HG03457 (cell line): ENCODE data around the gene FRS2.

ENCODE experiments used
- ATAC-seq: cut with Tn5 transposase; IDR thresholded peaks from one replicate; pipeline ENCODE4 v1.9.1; 2021; ENCODE audit warnings: moderate number of reproducible peaks; ENCODE audit not compliant: unreplicated experiment

Gene FRS2

DNA sequence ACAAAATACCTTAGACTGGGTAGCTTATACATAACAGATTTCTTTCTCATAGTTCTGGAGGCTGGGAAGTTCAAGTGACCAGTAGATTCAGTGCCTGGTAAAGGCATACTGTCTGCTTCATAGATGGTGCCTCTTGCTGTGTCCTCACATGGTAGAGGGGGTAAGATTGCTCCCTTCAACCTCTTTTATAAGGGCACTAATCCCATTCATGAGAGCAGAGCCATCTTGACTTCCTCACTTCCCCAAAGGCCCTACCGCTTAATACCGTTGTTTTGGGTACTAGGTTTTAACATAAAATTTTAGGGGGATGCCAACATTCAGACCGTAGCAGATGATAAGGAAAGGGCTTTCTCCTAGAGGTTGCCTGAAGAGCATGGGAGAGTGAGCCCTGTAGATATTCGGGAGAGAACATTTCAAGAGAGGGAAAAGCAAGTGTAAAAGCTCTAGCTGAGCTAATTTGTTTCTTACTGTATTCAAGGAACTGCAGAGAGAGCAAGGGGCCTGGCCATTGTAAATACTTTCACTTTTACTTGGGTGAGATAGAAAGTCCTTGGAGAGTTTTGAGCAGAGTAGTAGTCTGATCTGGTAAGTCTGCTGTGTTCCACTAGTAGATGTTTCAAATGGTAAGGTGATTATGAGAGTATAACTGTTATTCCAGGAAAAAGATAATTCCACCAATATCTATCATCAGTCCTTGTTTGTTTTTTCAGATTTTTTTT, 27.3 kb downstream of the FRS2 start:
- peak; percentile 87 for ATAC-seq

DNA sequence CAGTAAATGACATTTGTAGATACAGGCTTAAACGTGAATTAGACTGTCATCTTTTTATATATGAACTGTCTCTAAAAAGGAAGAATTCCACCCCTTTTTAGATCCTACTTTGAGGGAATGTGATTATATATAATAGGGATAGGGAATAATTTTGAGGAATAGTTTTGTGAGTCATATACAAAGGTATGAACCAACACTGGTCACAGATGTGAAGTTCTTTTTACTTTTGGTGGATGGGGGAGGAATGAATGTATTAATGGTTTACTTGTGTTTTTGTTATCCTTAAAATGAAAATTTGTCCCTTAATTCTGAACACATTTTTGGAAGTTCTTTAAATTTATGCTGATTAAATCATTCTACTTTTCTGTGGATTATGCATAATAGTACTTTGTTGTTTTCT, 30.4 kb downstream of the FRS2 start:
- no peak for ATAC-seq

DNA sequence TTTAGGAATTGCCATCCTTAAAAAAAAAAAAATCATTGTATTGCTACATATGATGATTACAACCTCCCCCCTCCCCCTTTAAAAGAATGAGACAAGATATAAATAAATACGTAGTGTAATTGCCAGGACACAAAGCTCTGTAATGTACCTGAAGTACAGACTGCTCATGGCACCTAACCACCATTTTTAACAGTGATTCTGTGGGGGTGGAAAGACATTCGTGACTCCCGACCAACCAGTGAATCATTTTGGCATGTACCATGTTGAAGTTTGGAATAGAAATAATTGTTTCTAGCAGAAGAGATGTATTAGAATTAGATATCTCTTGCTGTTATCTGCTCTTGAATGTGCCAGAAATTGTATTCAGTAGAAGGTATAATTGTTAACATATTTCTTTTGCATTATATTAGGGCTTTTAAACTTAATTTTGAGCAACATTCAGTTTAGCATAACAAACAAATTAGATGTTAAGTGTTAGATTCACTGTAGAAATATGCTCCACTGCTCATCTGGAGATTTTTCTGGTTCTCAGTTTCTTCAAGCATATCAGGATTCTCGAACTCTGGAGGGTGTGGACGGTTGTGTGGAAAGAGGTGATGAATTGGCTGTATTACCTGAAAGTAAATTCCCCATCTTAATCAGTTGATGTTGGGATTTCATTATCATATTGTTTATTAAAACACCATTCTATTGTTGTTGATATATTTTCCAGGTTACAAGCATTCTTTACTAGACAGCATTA, 31.1 kb downstream of the FRS2 start:
- no peak for ATAC-seq

DNA sequence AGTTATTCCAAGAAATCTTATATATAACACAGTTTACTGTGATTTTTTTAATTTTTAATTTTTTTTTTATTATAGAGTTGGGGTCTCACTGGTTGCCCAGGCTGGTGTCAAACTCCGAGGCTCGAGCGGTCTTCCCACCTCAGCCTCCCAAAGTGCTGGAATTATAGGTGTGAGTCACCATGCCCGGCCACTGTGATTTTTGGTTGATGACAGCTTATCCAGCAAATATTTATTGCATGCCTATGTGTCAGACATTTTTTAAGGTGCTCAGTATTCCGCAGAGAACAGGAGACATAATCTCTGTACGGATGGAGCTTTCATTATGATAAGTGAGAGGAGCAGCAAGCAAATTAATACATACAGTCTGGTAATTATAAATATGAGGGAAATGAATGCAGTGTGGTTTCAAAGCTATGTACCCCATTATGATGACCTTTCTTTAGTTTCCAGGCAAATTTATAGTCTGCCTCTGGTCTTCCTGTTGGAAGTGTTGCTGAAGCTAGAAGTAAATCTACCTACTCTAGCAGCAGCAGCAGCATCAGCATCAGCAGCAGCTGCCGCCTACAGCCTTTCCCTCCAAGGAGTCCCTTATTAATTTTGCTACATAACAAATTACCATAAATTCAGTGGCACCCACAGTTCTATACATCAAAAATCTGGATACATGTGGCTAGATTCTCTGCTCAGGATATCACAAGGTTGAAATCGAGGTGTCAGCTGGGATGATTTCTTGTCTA, 32.3 kb downstream of the FRS2 start:
- ATAC-seq: no peak

DNA sequence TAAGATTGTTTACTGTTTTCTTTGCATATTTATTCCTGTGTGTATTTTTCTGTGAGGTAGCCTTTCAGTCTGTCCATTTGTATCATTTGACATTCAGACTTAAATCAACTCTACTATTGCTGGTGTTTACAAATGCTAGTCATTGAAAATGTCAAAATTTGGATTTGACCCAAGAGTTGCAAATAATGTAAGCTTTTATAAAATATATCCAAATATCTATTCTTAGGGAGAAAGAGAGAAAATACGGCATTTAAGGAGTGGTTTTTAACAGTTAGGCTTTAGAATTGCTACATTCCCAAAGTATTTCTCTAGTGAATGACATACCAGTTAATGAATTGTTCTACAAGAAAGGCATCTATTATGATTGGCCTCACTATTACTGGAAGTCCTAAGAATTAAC, 37.9 kb downstream of the FRS2 start:
- ATAC-seq: no peak

DNA sequence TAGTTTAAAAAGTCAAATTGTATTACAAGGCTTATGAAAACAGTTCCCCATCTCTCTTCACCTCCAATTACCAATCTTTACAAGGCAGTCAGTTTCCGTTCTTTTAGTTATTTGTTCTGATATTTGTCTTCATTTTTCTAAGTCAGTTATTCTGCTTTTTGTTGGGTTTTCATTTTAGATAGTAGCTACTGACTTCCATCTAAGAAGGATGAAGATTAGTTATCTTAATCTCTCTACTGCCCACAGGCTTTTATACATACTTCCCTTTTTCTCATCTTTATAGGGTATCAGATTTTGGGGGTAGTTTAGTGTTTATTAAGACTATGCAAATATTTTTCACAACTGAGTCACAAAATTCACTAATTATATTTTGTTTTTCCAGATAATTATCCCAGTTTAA, 38.4 kb downstream of the FRS2 start:
- no peak for ATAC-seq

DNA sequence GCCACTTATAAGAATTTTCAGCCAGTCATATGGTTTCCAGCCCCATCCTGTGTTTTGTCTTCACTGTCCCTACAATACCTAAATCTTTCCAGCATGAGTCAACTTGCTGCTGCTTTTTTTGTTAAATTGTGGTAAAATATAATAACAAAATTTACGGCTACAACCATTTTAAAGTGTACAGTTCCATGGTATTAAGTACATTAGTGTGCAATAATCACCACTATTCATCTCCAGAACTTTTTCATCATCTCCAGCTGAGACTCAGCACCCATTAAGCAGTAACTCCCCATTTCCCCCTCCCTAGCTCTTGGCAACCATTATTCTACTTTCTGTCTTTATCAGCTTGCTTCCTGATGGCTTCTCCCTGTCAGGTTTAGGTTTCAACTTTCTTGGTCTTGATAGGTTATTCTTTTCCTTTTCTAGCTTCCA, 39.1 kb downstream of the FRS2 start:
- ATAC-seq: no peak

DNA sequence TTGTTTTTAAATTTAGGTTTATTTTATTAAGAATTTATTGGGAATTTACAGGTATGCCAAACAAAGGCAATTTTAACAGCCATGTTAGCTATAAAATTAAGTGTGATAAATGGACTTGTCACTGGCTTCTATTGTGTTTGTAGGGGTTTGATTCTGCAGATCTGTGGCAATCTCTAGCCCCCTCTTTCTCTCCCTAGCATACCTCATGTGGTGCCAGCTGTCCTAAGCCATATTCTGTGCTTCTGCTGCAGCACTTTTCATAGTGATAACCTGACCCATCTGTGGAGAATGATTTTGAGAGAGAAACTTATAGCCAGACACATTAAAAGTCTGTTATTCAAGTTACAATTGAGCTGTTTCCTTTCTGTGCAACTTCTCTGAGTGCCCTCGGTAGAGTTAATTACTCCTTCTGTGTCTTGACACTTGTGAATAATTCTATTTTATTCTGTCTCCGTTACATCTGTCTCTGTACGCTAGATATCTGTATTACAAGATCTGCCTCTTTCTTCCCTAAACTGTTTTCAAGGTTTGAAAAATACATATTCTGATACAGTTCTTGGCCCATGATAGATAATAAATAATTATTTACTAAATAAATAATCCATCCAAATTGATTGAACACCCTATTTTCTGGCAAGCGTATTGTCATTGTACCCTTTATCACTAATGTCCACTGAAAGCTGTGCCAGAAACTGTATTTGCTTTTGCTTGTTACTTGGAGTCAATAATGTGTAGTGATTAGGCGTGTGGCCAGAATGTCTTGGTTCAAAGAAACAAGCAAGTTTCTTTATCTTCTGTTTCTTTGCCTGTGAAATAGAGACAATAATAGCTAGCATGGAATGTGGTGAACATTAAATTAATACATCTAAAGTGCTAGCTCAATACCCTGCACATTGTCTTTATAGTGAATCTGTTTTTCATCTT, 40.0 kb downstream of the FRS2 start:
- no peak for ATAC-seq

DNA sequence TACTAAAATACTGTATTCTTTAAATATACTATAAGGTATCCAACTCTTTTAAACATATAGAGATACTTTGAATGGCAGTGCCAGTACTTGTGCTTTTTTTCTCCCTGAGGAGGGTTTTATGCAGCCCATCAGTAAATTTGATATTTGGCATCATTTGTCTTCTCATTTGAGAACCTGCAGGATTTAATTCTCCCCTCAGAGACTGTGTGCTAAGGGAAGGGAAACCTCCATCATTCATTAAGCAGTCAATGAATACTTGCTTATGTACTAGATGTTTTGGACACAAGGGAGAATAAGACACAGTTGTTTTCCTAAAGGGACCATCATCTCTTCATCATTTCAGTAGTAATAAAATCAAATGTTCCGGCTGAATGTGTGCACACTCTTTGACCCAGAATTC, 40.8 kb downstream of the FRS2 start:
- no peak for ATAC-seq

DNA sequence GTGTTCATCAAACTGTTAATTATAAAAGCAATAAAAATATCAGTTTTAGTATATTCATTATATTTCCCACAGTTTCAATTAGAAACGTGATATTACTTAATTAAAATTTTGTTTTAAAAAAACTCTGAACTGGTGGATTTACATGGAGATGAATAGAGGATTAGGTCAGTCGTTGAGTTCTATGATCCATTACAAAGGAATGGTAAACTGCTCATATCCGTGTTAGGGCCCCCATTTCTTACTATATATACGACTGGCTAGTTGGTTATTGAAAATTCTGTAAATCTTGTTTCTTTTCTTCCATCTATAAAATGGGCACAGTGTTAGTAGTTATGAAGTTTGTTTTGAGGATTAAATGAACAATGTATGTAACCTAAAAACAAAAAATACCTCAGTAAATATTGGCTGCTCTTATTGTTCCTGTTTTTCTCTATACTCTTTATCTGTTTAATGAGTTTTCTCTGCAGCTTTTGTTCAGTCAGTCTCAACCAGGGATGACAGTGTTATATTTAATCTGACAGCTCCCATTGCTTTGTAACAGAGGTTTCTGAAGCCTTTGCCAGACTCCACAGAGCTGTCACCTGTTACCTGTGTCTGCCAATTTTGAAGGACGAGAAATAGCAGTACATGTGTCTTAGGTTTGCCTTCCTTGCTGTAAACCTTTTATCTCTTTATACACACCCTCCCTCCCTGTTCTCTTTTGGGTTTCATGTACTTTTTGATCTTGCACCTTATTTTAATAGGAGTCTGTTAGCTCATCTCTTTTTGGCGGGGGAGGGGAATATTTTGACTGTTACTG, 41.5 kb downstream of the FRS2 start:
- ATAC-seq: no peak

DNA sequence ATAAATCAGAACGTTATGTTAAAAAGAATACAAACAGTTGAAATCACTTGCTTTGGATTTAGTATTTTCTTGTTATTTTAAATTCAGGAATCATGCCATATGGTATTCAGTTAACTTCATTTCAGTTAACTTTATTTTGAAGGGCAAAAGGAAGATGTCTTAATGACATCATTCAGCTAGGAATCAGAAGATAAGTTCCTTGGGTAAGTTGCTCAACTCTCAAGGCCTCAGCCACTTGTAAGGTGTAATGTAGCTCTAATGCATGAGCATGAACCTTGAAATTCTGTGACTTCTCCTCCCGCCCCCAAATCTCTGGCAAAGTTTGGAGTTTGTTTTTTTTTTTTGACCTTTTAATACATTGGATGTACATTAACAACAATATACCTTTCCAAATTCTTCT, 42.6 kb downstream of the FRS2 start:
- no peak for ATAC-seq

DNA sequence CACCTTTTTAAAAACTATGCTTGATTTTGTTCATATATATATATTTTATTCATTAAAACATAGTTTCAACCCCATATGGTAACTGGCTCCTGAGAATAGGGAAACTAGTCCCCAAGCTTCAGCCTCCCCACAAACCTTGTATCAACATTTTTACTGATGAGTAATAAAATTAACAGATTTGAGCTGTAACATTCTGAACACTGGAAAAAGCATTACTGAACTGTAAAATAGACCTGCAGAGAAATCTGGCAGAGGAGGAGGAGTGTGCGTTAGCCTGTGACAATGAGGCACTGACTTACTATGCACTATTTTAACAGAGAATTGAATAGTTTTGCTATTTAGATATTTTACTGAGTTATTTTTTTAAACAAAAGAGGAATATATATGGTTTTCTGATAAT, 43.1 kb downstream of the FRS2 start:
- ATAC-seq: no peak

DNA sequence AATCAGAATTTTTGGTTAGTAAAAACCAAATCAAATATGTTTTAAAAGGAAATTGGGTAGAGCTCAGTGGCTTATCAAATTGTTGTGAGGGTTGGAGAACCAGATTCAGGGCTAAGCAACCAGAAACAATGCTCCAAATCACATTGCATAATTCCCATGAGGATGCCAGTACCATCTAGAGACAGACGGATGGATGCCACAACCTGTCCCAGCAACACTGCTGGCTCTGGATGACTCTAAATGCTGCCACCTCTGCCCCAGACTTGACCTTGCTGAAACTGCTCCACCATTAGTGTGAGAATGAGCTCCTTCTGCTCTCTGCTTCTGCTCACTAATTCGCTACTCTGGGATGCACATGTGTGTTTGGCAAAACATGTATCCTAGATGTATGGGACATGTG, 43.9 kb downstream of the FRS2 start:
- ATAC-seq: no peak

DNA sequence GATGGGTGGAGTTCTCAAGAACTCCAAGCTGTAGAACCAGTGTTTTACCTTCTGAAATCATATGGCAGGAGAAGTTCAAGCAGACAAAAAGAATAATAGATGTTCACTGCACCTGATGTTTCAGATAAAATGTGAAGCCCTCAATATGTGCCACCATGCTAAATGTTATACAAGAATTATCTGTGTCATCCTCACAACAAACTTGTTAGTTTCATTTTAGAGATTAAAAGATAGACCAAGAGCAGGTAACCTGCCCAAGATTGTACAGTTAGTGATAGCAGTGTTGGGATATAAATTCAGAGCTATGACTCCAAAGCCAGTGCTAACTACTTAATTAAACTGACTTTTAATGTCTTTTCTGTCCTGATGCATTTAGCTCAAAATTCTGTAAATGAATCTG, 44.7 kb downstream of the FRS2 start:
- no peak for ATAC-seq

DNA sequence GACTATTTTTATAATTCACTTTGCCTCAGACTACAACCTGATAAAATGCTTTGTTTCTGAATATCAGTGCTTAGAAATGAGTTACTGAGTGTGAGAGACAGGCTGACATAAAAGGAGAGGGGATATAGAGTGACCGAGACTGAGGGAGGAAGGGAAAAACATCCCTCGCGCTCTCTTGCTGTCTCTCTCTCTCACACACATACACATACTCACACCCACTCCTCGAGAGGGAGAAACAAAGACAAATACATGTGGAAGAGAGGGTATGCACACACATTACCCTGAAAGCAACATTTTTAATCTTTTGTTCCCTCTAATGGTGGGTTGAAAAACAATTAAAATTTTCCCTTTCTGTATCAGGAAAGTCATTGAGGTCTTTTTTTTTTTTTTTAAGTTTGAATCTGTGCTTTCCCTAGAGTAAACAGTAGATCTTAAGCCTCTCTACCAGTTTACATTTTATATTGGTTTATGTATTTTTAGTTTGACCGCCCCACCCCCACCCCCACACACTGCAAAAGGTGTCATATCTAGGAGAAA, 45.3 kb downstream of the FRS2 start:
- no peak for ATAC-seq

DNA sequence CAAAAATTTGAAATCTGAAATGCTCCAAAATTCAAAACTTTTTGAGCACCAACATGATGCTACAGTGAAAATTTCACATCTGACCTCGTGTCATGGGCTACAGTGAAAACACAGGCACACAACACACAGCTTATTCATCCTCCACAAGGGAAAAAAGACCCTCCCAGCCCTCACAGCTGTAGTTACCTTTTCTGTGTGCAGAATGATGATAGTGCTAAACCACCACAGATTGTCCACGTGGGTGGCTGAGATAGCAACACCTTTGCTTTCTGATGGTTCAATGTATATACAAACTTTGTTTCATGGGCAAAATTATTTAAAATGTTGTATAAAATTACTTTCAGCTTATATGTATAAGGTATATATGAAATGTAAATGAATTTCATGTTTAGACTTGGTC, 46.8 kb downstream of the FRS2 start:
- no peak for ATAC-seq

DNA sequence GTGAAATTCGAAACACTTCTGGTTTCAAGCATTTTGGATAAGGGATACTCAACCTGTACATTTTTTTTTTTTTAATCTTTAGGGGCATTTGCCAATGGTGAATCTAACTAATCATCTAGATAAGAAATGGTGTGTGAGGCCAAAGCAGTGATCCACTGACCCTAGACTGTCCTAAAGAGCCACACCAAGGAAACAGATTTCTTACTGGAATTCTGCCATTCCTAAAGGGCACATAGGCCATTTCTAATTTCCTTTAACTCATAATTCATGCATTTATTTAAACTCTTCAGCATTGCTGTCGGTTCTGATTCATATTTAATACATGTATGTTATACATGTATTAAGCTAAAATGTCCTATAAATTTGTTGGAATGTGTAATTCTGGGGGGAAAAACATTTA, 47.2 kb downstream of the FRS2 start:
- no peak for ATAC-seq

DNA sequence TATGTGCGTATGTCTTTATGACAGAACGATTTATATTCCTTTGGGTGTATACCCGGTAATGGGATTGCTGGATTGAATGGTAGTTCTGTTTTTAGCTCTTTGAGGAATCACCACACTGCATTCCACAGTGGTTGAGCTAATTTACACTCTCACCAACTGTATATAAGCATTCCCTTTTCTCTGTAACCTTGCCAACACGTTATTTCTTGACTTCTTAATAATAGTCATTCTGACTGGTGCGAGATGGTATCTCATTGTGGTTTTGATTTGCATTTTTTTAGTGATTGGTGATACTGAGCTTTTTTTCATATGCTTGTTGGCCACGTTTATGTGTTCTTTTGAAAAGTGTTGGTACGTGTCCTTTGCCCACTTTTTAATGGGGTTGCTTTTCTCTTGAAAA, 49.7 kb downstream of the FRS2 start:
- no peak for ATAC-seq

DNA sequence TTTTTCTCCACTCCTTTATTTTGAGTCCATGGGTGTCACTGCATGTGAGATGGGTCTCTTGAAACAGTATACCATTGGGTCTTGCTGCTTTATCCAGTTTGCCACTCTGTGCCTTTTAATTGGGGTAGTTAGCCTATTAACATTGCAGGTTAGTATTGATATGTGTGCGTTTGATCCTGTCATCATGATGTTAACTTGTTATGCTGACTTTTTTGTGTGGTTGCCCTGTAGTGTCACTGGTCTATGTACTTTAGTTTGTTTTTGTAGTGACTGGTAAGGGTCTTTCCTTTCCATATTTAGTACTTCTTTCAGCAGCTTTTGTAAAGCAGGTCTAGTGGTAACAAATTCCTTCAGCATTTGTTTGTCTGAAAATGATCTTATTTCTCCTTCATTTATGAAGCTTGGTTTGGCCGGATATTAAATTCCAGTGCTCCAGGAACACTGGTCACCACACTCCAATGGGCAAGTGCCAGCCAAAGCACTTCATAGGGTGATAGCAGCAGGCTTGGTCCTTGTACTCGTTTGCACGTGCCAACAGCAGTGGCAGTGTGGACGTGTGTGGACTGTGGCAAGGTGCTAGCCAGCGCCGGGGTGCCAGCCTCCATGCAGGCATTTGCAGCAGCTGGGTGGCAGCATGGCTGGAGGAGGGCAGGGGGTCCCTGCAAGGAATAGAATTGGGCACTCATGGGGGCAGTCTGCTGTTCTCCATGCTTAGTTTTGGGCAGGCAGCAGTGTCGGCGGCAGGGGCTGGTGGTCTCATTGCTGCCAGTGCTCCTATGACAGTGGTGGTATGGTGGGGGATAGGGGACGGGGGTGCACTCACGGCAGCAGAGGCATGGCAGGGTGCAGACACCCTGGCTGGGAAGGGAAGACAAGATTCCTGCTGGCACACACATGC, 53.5 kb downstream of the FRS2 start:
- ATAC-seq: no peak
